CD4-positive, alpha-beta T cell treated with Interleukin-6 at 100 ng/mL for 8 hours (primary cell): ENCODE measurements around the gene SERF1B.
"Not testable (repeated sequence)": the region's sequence is repeated elsewhere in the genome, so short reads cannot be mapped to it uniquely, and the experiment has no call there.

Source experiments
- DNase-seq: peaks from one replicate; pipeline ENCODE4 v3.0.0-alpha.2; 2020; ENCODE audit warnings: mixed read lengths, low spot score

Gene SERF1B

DNA sequence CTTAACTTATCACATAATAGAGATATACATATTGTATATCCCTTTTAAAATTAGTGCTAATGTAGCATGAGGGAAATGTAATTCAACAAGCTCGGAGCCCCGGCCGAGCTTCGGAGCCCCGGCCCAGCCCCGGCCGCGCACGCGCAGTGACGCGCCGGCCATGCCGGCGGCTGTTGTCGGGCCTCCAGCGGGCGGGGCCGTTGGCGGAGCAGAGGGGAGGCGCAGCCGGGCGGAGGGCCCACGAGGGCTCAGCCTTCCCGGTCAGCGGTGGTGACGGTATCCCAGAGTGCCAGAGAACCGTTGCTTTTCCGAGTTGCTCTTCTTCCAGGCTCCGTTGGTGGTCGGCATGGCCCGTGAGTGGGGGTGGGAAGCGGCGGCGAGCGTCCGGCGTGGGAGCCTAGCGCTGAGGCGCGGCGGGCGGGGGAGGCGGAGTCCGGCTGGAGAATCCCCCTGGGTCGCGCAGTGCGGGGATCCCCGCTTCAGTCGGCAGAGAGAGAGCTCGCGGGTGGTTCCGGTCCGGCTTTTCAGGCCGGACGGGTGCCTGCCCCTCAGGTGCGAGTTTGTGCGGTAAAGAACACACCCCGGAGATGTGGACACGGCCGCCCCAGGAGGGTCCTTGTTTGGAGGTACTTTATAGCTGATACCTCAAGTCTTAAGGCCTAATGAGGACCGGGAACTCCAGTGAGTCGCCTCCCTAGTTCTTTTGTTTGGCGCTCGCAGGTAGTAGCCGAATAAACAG, at the start of gene SERF1B:
TSS of gene SERF1B (plus strand) at position 146 of the 739 bp plus-strand sequence. CDS start at position 347, 201 bp downstream.
- DNase-seq = not testable (repeated sequence)

DNA sequence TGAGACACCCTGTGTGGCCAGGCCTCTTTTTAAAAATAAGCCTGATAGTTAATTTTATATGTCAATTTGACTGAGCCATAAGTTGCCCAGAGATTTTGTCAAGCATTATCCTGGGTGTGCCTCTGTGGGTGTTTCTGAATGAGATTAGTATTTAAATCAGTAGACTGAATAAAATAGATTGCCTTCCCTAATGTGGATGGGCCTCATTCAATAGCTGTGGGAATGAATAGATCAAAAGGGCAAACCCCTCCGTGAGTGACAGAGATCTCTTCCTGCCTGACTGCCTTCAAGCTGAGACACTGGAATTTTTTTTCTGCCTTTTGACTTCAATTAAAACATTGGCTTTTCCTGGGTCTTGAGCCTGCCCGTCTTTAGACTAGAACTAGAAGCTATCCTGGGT, 33.3 kb upstream of the SERF1B start:
- not testable (repeated sequence) for DNase-seq

DNA sequence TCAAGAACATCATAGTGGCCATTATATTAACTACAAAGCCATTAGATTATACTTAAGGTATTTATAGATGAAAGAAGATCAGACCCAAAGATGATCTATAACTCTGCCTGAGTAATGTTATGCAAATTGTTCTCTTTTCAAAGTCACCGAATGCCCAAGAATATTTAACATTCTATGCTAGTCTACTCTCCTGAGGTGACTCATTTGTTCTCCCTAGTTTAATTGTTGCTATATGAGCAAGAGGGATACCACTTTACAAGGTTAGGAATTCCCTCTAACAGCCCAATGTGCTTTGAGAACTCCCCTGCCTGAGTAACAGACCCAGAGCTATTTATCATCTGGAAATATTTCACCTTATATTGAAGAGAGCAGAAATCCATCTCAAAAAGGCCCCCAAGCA, 29.5 kb upstream of the SERF1B start:
- DNase-seq = not testable (repeated sequence)

DNA sequence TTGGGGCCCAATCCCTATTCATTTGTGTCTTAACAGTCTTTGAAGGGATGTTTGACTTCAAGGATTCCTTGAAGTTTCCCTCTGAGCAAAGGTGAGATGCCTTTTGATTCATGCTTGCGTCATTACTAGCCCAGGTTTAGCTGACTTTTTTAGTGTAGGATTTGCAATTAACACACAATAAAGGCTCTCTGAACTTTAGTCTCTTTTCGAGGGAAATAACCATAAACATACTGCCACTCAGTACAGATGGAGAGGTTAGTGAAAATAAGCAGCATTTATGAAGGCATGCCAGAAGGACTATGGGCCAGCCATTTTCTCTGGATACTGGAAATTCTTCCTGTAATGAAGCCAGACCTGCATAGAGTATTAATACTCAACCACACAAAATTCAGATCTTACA, 4.4 kb upstream of the SERF1B start:
- DNase-seq = not testable (repeated sequence)

DNA sequence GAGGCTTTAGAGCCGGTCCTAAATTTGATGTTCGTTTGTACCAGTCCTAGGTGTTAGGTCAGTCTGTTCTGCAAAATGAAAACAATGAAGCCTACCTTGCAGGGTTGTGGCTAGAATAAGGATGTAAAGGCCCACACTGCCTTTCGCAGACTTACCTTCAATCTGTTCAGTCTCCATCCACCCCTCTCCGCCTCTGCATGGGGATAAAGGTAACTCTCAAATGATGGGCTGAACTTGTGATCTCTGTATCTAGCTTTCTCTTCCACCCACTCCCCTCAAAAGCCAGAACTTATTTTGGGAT, 744 bp downstream of the SERF1B start:
- not testable (repeated sequence) for DNase-seq

DNA sequence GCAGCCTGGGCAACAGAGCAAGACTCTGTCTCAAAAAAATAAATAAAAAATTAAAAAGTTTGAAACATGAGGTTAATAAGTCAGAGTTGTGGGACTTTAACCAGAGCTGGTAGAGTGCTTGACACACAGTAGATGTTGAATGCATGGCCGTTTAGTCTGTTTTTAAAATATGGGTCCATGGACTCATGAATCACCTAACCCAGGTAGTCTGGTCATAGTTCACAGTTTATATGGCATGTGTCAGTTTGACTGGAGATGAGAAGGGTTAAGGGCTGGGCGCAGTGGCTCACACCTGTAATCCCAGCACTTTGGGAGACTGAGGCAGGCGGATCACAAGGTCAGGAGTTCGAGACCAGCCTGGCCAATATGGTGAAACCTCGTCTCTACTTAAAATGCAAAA, 6.2 kb downstream of the SERF1B start:
- not testable (repeated sequence) for DNase-seq

DNA sequence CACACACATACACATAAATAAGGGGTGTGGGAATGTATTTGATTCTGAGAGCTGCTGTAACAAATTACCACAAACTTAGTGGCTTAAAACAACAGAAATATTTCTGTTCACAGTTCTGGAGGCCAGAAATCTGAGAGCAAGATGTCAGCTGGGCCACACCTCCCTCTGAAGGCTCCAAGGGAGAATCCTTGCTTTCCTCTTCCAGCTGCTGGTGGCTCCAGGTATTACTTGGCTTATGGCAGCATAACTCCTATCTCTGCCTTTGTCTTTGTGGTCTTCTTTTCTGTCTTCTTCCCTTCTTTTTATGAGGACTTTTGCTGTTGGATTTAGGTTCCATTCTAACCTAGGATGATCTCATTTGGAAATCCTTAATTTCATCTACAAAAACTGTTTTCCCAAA, 16.4 kb downstream of the SERF1B start:
- not testable (repeated sequence) for DNase-seq

DNA sequence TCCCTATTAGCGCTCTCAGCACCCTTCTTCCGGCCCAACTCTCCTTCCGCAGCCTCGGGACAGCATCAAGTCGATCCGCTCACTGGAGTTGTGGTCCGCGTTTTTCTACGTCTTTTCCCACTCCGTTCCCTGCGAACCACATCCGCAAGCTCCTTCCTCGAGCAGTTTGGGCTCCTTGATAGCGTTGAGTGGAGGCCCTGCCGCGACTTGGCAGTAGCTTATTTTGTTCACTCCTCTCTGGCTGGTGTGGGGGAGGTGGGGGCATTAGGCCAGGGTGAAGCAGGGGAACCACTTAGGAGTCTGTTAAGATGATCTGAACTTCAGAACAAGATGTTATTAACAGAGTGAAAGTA, 24.7 kb downstream of the SERF1B start:
- DNase-seq = not testable (repeated sequence)

DNA sequence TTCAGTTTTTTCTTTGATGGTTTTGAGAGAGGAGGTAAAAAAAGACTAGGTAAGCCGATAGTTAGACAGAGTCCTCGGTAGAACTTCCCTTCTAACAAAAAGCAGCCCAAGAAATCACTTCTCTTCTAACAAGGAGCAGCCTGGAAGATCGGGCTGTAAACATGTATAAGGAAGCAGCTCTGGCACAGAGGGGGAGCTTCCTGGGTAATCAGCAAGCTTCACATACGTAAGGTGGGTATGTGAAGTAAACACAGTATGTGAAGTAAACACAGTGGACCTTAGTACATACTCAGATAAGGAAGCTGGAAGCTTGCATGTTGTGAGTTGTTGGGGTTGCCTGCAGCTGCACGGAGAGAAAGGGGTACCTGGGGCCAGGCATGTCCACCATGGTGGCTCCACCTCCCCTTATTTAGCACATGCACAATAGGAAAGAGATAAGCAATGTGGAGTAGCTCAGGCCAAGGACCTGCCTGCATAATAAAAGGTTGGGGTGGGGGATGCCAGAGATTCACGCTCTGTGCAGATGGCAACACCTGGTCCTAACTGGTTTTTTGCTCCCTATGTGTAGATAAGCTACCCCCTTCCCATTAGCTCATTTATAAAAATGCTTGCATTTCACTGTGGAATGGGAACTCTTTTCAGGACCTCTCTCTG, 31.4 kb downstream of the SERF1B start:
- not testable (repeated sequence) for DNase-seq

DNA sequence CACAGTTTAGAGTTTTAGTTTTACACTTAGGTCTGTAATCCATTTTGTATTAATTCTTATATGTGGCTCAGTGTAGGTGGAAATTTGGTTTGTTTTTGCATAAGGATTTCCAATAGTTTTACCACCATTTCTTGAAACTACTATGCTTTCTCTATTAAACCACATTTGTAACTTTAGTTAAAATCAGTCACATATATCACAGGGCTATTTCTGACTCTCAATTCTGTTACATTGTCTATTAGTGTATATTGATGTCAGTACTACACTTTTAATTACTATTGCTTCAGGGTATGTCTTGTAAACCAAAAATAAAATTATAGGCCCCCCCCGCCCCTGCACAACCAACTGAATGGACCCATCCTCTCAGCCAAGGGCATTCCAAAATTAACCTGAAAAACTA, 32.1 kb downstream of the SERF1B start:
- DNase-seq = not testable (repeated sequence)

DNA sequence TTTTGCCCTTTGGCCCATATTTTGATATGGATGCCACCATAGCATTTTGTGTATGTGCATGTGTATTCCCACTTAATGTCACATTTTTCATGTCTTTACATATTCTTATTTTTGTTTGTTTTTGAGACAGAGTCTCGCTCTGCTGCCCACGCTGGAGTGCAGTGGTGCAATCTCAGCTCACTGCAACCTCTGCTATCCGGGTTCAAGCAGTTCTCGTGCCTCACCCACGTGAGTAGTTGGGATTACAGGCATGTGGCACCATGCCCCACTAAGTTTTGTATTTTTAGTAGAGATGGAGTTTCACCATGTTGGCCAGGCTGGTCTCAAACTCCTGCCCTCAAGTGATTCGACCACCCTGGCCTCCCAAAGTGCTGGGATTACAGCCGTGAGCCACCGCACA, 52.6 kb downstream of the SERF1B start:
- not testable (repeated sequence) for DNase-seq

DNA sequence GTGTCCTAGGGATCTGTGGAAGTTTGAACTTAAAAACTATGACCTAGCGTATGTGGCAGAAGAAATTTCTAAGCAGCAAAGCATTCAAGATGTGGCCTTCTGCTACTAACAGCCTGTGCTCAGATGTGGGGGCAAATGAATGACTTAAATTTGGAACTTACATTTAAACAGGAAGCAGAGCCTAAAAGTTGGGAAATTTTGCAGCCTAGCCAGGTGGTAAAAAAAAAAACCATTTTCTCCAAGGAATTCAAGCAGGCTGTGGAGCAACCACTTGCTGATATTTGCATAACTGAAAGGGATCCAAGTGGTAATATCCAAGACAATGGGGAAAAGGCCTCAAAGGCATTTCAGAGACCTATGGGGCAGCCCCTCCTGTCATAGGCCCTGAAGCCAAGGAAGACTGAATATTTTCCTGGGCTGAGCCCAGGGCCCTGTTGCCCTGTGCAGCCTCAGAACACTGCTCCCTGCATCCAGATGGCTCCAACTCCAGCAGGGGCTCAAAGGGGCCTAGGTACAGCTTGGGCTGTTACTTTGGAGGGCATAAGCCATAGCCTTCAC, 63.9 kb downstream of the SERF1B start:
- DNase-seq = not testable (repeated sequence)

DNA sequence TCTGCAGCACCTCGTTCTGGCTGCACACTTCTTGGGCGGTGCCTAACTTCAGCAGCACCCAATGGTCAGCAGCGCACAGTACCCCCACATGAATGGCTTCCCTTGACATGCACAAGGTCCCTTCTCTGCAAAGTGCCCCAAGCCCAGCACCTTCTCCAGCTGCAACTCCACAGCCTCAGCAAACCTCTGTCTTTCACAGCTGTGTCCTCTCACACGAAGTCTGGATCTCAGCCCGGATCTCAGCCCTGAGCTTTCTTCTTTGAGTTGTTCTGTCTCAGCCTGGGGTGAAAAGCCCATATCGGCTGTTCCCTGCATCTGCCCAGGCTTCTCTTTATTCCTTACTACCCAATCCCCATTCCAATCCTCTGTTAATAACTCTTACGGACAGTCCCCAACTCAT, 66.7 kb downstream of the SERF1B start:
- not testable (repeated sequence) for DNase-seq
